Measurements from ENCODE around the gene GNPNAT1. TPM values are rescaled to one million over a fixed set of nuclear protein-coding genes. Genes with fewer than 3 reads are reported as not detected.

GNPNAT1 gene
- total RNA-seq, 2 experiments from 2014 or later, result 15.5 to 29.3 TPM

DNA sequence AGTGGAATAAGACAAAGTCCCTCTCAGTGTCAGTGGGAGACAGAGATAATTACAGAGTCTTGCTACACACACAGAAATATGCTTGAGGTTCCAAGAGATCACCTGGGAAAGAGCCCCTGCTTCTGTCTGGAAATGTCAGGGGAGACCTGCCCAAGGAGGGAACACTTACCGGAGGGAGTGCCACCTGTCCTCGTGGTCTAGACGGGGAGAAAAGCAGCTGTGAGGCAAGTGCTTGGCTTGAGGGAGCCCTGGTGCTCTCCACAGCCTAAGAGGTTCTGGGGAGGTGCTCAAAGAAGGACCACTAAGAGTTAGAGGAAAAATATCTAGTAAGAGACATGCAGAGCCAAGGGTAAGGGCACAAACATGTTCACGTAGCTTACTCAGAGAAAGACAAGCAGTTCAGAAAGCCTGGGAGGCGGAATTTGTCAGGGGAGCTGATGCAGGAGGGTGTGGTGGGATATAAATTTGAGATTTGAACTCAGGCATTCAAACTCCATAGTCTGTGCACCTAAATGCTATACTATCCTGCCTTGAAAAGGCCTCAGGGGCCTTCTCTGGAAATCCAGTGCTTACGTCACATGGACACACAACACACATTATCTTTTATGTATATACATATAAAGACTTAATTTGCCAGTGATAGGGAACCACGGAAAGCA is 38.2 kb upstream of the GNPNAT1 start:
- BruUV-seq (replicated peaks), result no TSS peak
- TF ChIP-seq CTCF (conservative IDR thresholded peaks at IDR 0.05; ENCODE audit: low read length) (no peak), EZH2phosphoT487 (IDR thresholded peaks at IDR 0.05; ENCODE audit: borderline replicate concordance, low read depth, low read length) (no peak)
- Histone ChIP-seq H3K9me3 (ENCODE audit: low read length) (no peaks in the 10 kb centered on the region), H4K20me1 (ENCODE audit: insufficient read depth, low read length) (no peaks in the 10 kb centered on the region), H3K27ac (ENCODE audit: low read depth, low read length, poor library complexity, severe bottlenecking) (no peak overlapping the region), H3K79me2 (ENCODE audit: insufficient read depth, low read depth, low read length) (no peaks in the 10 kb centered on the region), H3K4me1 (ENCODE audit: insufficient read depth, low read length, poor library complexity, severe bottlenecking) (no peaks in the 10 kb centered on the region), H3K9me2 (ENCODE audit: insufficient read depth, low read length) (no peaks in the 10 kb centered on the region), H2AFZ (ENCODE audit: low read length) (no peak overlapping the region), H3K4me3 (ENCODE audit: low read depth, low read length, poor library complexity, severe bottlenecking) (no peak overlapping the region), H3K36me3 (ENCODE audit: insufficient read depth, low read length) (no peaks in the 10 kb centered on the region), H3K4me2 (ENCODE audit: low read length) (no peak overlapping the region)
- no peak for DNase-seq (ENCODE audit: low spot score)
- CTCF ChIA-PET (ENCODE audit: unreplicated experiment), result no interaction called here
- POLR2A ChIA-PET, result interaction anchor here (0.8 kb wide), 1 partner anchor 9 kb away, joined by 4 read pairs; no protein-coding TSS in a partner anchor
- intact Hi-C loops (cut with micrococcal nuclease; ENCODE audit: unreplicated experiment), result no loop called here

DNA sequence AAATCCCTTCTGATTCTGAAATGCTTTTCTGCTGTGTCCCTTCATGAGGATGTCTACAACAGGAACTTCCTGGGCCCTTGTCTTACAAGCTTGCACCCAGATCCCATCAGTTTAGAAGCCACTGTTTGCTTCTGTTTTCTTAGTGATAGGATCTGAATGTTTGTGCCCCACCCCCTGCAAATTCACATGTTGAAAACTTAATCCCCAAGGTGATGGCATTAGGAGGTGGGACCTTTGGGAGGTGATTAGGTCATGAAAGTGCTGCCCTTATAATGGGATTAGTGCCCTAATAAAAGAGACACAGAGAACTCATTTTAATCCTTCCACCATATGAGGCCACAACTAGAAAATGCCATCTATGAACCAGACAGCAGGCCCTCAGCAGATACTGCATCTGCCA is 36.0 kb upstream of the GNPNAT1 start:
- H3K9me3 ChIP-seq (ENCODE audit: low read length), result no peaks in the 10 kb centered on the region
- H3K27ac ChIP-seq (ENCODE audit: low read depth, low read length, poor library complexity, severe bottlenecking), result no peak overlapping the region
- no peak overlapping the region for H2AFZ ChIP-seq (ENCODE audit: low read length)
- TF ChIP-seq CTCF (conservative IDR thresholded peaks at IDR 0.05; ENCODE audit: low read length) (no peak), EZH2phosphoT487 (IDR thresholded peaks at IDR 0.05; ENCODE audit: borderline replicate concordance, low read depth, low read length) (no peak)
- no peaks in the 10 kb centered on the region for H3K79me2 ChIP-seq (ENCODE audit: insufficient read depth, low read depth, low read length)
- no peak overlapping the region for H3K4me2 ChIP-seq (ENCODE audit: low read length)
- intact Hi-C loops (cut with micrococcal nuclease; ENCODE audit: unreplicated experiment), result no loop called here
- no peaks in the 10 kb centered on the region for H3K36me3 ChIP-seq (ENCODE audit: insufficient read depth, low read length)
- H4K20me1 ChIP-seq (ENCODE audit: insufficient read depth, low read length), result no peaks in the 10 kb centered on the region
- POLR2A ChIA-PET, result no interaction called here
- H3K4me3 ChIP-seq (ENCODE audit: low read depth, low read length, poor library complexity, severe bottlenecking), result no peak overlapping the region
- H3K9me2 ChIP-seq (ENCODE audit: insufficient read depth, low read length), result no peaks in the 10 kb centered on the region
- DNase-seq (ENCODE audit: low spot score), result no peak
- CTCF ChIA-PET (ENCODE audit: unreplicated experiment), result no interaction called here
- no TSS peak for BruUV-seq (replicated peaks)
- H3K4me1 ChIP-seq (ENCODE audit: insufficient read depth, low read length, poor library complexity, severe bottlenecking), result no peaks in the 10 kb centered on the region

DNA sequence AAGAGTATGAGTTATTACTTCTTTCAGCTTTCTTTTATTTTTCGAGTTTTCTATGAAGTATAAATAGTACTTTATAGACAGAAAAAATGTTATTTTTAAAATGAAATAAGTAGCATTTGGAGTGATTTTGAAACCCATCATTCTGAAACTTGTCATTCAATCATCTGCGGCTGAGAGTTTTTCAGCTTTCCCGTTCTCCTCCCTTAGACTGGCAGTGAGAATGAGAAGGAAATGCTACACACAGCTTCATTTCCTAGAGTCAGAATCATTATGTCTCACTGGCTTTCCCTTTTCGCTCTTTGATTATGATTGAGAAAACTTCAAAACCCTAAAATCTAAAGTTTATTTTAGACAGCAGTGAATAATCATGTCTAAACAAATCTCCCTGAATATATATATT is 33.7 kb upstream of the GNPNAT1 start:
- no TSS peak for BruUV-seq (replicated peaks)
- Histone ChIP-seq H3K79me2 (ENCODE audit: insufficient read depth, low read depth, low read length) (no peaks in the 10 kb centered on the region), H3K9me3 (ENCODE audit: low read length) (no peaks in the 10 kb centered on the region), H3K27ac (ENCODE audit: low read depth, low read length, poor library complexity, severe bottlenecking) (no peak overlapping the region), H3K4me3 (ENCODE audit: low read depth, low read length, poor library complexity, severe bottlenecking) (no peak overlapping the region), H3K4me2 (ENCODE audit: low read length) (no peak overlapping the region), H4K20me1 (ENCODE audit: insufficient read depth, low read length) (no peaks in the 10 kb centered on the region), H3K4me1 (ENCODE audit: insufficient read depth, low read length, poor library complexity, severe bottlenecking) (no peaks in the 10 kb centered on the region), H2AFZ (ENCODE audit: low read length) (no peak overlapping the region), H3K36me3 (ENCODE audit: insufficient read depth, low read length) (no peaks in the 10 kb centered on the region), H3K9me2 (ENCODE audit: insufficient read depth, low read length) (no peaks in the 10 kb centered on the region)
- intact Hi-C loops (cut with micrococcal nuclease; ENCODE audit: unreplicated experiment), result no loop called here
- DNase-seq (ENCODE audit: low spot score), result no peak
- CTCF ChIA-PET (ENCODE audit: unreplicated experiment), result no interaction called here
- TF ChIP-seq EZH2phosphoT487 (IDR thresholded peaks at IDR 0.05; ENCODE audit: borderline replicate concordance, low read depth, low read length), result no peak
- TF ChIP-seq CTCF (conservative IDR thresholded peaks at IDR 0.05; ENCODE audit: low read length), result no peak
- POLR2A ChIA-PET, result interaction anchor here (0.6 to 1.1 kb wide), 5 partner anchors 86 to 452 kb away, joined by 3 to 5 read pairs (median 3); no protein-coding TSS in a partner anchor
